ENCODE measurements around the gene NEDD8.
"Not testable (repeated sequence)": the region's sequence is repeated elsewhere in the genome, so short reads cannot be mapped to it uniquely, and the experiment has no call there.

Gene NEDD8

GRCh38 chr14:24204163-24205146, 27.7 kb downstream of the NEDD8 start:
- no peak for FAIRE-seq
- DNase-seq (ENCODE audit: extremely low spot score, insufficient read length, low read depth) = no peak

GRCh38 chr14:24203249-24203886, 28.8 kb downstream of the NEDD8 start:
- not testable (repeated sequence) for FAIRE-seq; DNase-seq (ENCODE audit: extremely low spot score, insufficient read length, low read depth)

GRCh38 chr14:24202538-24202937, 29.6 kb downstream of the NEDD8 start:
- not testable (repeated sequence) for FAIRE-seq; DNase-seq (ENCODE audit: extremely low spot score, insufficient read length, low read depth)

GRCh38 chr14:24198814-24199524, 33.2 kb downstream of the NEDD8 start:
- FAIRE-seq = no peak
- DNase-seq (ENCODE audit: extremely low spot score, insufficient read length, low read depth) = no peak

GRCh38 chr14:24197056-24197450, 35.1 kb downstream of the NEDD8 start:
- DNase-seq (ENCODE audit: extremely low spot score, insufficient read length, low read depth) = no peak
- no peak for FAIRE-seq

GRCh38 chr14:24196071-24197055, 35.8 kb downstream of the NEDD8 start:
- DNase-seq (ENCODE audit: extremely low spot score, insufficient read length, low read depth) (no peak), FAIRE-seq (peak; percentile 77)

- FAIRE-seq = peak; percentile 82
- DNase-seq (ENCODE audit: extremely low spot score, insufficient read length, low read depth) = no peak
Observed at GRCh38 chr14:24195186-24196070, 36.7 kb downstream of the NEDD8 start, which contains the start of gene TM9SF1. Gene TM9SF1 (minus strand): TSS chr14:24195441. CDS start chr14:24195019, 422 bp downstream.

- FAIRE-seq (no peak), DNase-seq (ENCODE audit: extremely low spot score, insufficient read length, low read depth) (no peak)
Observed at GRCh38 chr14:24194873-24195185, 37.3 kb downstream of the NEDD8 start.

GRCh38 chr14:24194186-24194872, 37.8 kb downstream of the NEDD8 start:
- FAIRE-seq = no peak
- no peak for DNase-seq (ENCODE audit: extremely low spot score, insufficient read length, low read depth)

GRCh38 chr14:24192933-24193332, 39.2 kb downstream of the NEDD8 start:
- FAIRE-seq (no peak), DNase-seq (ENCODE audit: extremely low spot score, insufficient read length, low read depth) (no peak)

GRCh38 chr14:24190416-24190815, 41.8 kb downstream of the NEDD8 start:
- no peak for FAIRE-seq

GRCh38 chr14:24189460-24189859, 42.7 kb downstream of the NEDD8 start:
- FAIRE-seq = no peak
- no peak for DNase-seq (ENCODE audit: extremely low spot score, insufficient read length, low read depth)

More at GRCh38 chr14:24190416-24190815, 41.8 kb downstream of the NEDD8 start:
- DNase-seq (ENCODE audit: extremely low spot score, insufficient read length, low read depth) = no peak

GRCh38 chr14:24189059-24189375, 43.1 kb downstream of the NEDD8 start:
- FAIRE-seq = no peak

GRCh38 chr14:24188251-24189058, 43.7 kb downstream of the NEDD8 start, which contains the start of gene IPO4:
Gene IPO4 (minus strand): TSS chr14:24188816. CDS start chr14:24188787, 29 bp downstream.
- peak; percentile 95 for FAIRE-seq
- DNase-seq (ENCODE audit: extremely low spot score, insufficient read length, low read depth) = peak; percentile 99

More at GRCh38 chr14:24189059-24189375, 43.1 kb downstream of the NEDD8 start:
- no peak for DNase-seq (ENCODE audit: extremely low spot score, insufficient read length, low read depth)

- no peak for DNase-seq (ENCODE audit: extremely low spot score, insufficient read length, low read depth)
- FAIRE-seq = no peak
Observed at GRCh38 chr14:24187539-24187915, 44.6 kb downstream of the NEDD8 start.

GRCh38 chr14:24186831-24187538, 45.2 kb downstream of the NEDD8 start:
- no peak for FAIRE-seq

More at GRCh38 chr14:24186831-24187538, 45.2 kb downstream of the NEDD8 start:
- DNase-seq (ENCODE audit: extremely low spot score, insufficient read length, low read depth) = no peak
